Measurements from ENCODE around the gene DENND11. TPM values are rescaled to one million over a fixed set of nuclear protein-coding genes. Genes with fewer than 3 reads are reported as not detected.

The DENND11 gene
- total and polyA plus RNA-seq, 2 donors (not counting 1 experiment from before 2014, with no cell fraction given): 26.4 to 79.5 TPM

DNA sequence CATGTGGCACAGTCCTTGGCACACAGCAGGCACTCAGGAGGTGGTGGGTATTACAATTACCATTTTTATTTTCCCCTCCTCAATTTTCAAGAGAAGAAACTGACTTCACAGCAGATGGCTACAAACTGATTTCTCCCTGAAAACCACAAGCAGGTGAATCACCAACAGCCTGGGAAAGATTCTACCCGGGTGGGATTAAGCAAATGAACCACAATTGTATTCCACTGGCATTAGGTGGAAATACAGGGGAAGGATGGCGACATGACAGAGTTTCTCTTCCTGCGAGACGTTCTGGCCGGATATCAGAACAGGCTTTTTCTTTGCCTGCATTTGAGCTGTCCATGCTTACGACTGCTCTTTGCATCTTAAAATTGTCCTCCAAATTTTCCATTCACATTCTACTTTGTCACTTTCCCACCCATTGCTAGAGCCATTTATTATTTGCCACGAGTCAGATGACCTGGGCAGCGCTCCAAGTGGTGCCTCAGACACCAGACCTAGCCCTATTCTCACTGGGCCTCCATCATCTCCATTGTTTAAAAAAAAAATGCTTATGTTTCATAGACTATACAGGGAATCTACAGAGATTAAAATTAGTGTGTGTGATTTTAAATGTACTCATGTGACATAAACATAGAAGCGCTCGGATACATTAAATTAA lies 4.6 kb downstream of the DENND11 start:
- intact Hi-C loops (cut with micrococcal nuclease): no loop called here
- TF ChIP-seq, protein P1, sequence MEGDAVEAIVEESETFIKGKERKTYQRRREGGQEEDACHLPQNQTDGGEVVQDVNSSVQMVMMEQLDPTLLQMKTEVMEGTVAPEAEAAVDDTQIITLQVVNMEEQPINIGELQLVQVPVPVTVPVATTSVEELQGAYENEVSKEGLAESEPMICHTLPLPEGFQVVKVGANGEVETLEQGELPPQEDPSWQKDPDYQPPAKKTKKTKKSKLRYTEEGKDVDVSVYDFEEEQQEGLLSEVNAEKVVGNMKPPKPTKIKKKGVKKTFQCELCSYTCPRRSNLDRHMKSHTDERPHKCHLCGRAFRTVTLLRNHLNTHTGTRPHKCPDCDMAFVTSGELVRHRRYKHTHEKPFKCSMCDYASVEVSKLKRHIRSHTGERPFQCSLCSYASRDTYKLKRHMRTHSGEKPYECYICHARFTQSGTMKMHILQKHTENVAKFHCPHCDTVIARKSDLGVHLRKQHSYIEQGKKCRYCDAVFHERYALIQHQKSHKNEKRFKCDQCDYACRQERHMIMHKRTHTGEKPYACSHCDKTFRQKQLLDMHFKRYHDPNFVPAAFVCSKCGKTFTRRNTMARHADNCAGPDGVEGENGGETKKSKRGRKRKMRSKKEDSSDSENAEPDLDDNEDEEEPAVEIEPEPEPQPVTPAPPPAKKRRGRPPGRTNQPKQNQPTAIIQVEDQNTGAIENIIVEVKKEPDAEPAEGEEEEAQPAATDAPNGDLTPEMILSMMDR (IDR thresholded peaks at IDR 0.05): no peak
- no peak for TF ChIP-seq EZH2 (IDR thresholded peaks at IDR 0.05; ENCODE audit: borderline replicate concordance, insufficient read depth, low read depth, low read length, poor library complexity, severe bottlenecking)
- H2AFZ ChIP-seq (ENCODE audit: insufficient read depth, low read depth, low read length, poor library complexity, severe bottlenecking): no peak overlapping the region
- WGBS (ENCODE audit: insufficient coverage): 82% methylated on average over 7 of the region's 10 CpGs
- Mint-ChIP-seq H3K27ac (peak overlapping the region; percentile 39), H3K4me1 (peaks cover 75% of the 10 kb centered on the region), H3K9me3 (ENCODE audit: insufficient read depth) (no peaks in the 10 kb centered on the region), H3K4me3 (no peak overlapping the region), H3K27me3 (no peaks in the 10 kb centered on the region)
- no peak overlapping the region for H3K27ac ChIP-seq (ENCODE audit: low read length in 2 of 2)
- peaks cover 87% of the 10 kb centered on the region for H3K79me2 ChIP-seq (ENCODE audit: control insufficient read depth, insufficient read depth, low read length)
- no peak overlapping the region for H3K4me2 ChIP-seq (replicated peaks; ENCODE audit: low read depth, low read length, poor library complexity, severe bottlenecking)
- POLR2A ChIA-PET: interaction anchor here (0.8 kb wide), 1 partner anchor 40 kb away, joined by 3 read pairs; the partner anchor contains the start of gene SSBP1
- peaks cover 40% of the 10 kb centered on the region for H4K20me1 ChIP-seq (ENCODE audit: control insufficient read depth, insufficient read depth, low read length, poor library complexity, severe bottlenecking)
- DNase-seq: no peak
- no peak overlapping the region for H3K4me3 ChIP-seq (ENCODE audit: control extremely low read depth in 1 of 5, extremely low read depth in 1 of 5, insufficient read depth in 1 of 5, low read depth in 2 of 5, low read length in 4 of 5)
- no peak for ATAC-seq (ENCODE audit: low read depth)
- CTCF ChIA-PET: interaction anchor here (2.5 kb wide), 1 partner anchor 41 kb away, joined by 11 read pairs; the partner anchor contains the start of gene SSBP1
- no peaks in the 10 kb centered on the region for H3K27me3 ChIP-seq (replicated peaks in 1 of 4; ENCODE audit: control extremely low read depth in 1 of 4, control insufficient read depth in 3 of 4, insufficient read depth in 4 of 4, low read length in 3 of 4)
- H3K36me3 ChIP-seq (replicated peaks in 1 of 2; ENCODE audit: control extremely low read depth in 1 of 2, control insufficient read depth in 1 of 2, extremely low read depth in 1 of 2, insufficient read depth in 2 of 2, low read length in 1 of 2): peaks cover 0 to 5% of the 10 kb centered on the region in 2 experiments
- no peaks in the 10 kb centered on the region for H3K9me3 ChIP-seq (ENCODE audit: control extremely low read depth in 1 of 3, control insufficient read depth in 2 of 3, insufficient read depth in 1 of 3, low read length in 2 of 3)
- H3K9ac ChIP-seq (ENCODE audit: low read length): no peak overlapping the region
- H3K4me1 ChIP-seq (ENCODE audit: control insufficient read depth in 2 of 2, insufficient read depth in 2 of 2, low read length in 2 of 2): peaks cover 37 to 40% of the 10 kb centered on the region in 2 donors

DNA sequence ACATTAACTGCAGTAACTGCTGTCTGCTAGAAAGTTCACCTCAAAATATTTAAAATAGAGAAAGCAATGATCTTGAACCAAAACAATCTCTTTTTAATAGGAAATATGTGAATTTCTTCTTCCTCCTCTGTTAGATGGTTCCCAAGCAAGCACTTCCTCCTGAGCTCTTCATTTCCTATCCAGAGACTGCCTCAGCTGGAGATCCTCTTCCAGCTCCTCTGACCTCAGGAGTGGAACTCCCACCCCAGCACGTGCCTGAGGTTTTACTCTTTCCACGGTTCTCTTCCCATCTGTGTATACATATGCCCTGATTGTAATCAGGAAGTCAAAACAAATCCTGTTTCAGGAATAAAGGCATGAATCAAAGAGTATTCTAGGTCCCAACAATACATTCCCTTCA lies 5.6 kb downstream of the DENND11 start:
- no peak for ATAC-seq (ENCODE audit: low read depth)
- Mint-ChIP-seq H3K27ac (peak overlapping the region; percentile 0), H3K9me3 (ENCODE audit: insufficient read depth) (no peaks in the 10 kb centered on the region), H3K27me3 (no peaks in the 10 kb centered on the region), H3K4me1 (peaks cover 77% of the 10 kb centered on the region), H3K4me3 (no peak overlapping the region)
- ChIA-PET POLR2A (no interaction called here), CTCF (interaction anchor here (1.0 to 2.5 kb wide), 4 partner anchors 14 to 42 kb away, joined by 3 to 11 read pairs (median 5); partner anchors contain the start of gene SSBP1)
- intact Hi-C loops (cut with micrococcal nuclease): no loop called here
- DNase-seq: no peak
- H3K4me2 ChIP-seq (replicated peaks; ENCODE audit: low read depth, low read length, poor library complexity, severe bottlenecking): no peak overlapping the region
- peaks cover 96% of the 10 kb centered on the region for H3K79me2 ChIP-seq (ENCODE audit: control insufficient read depth, insufficient read depth, low read length)
- no peak overlapping the region for H3K27ac ChIP-seq (ENCODE audit: low read length in 2 of 2)
- peaks cover 0 to 5% of the 10 kb centered on the region in 2 experiments for H3K36me3 ChIP-seq (replicated peaks in 1 of 2; ENCODE audit: control extremely low read depth in 1 of 2, control insufficient read depth in 1 of 2, extremely low read depth in 1 of 2, insufficient read depth in 2 of 2, low read length in 1 of 2)
- no peaks in the 10 kb centered on the region for H3K27me3 ChIP-seq (replicated peaks in 1 of 4; ENCODE audit: control extremely low read depth in 1 of 4, control insufficient read depth in 3 of 4, insufficient read depth in 4 of 4, low read length in 3 of 4)
- no peaks in the 10 kb centered on the region for H3K9me3 ChIP-seq (ENCODE audit: control extremely low read depth in 1 of 3, control insufficient read depth in 2 of 3, insufficient read depth in 1 of 3, low read length in 2 of 3)
- peaks cover 44% of the 10 kb centered on the region for H4K20me1 ChIP-seq (ENCODE audit: control insufficient read depth, insufficient read depth, low read length, poor library complexity, severe bottlenecking)
- TF ChIP-seq EZH2 (IDR thresholded peaks at IDR 0.05; ENCODE audit: borderline replicate concordance, insufficient read depth, low read depth, low read length, poor library complexity, severe bottlenecking): no peak
- TF ChIP-seq, protein P1 (IDR thresholded peaks at IDR 0.05): no peak
- peaks cover 37 to 38% of the 10 kb centered on the region in 2 donors for H3K4me1 ChIP-seq (ENCODE audit: control insufficient read depth in 2 of 2, insufficient read depth in 2 of 2, low read length in 2 of 2)
- no peak overlapping the region for H2AFZ ChIP-seq (ENCODE audit: insufficient read depth, low read depth, low read length, poor library complexity, severe bottlenecking)
- no CpG with 5 or more reads among the region's 2 CpGs for WGBS (ENCODE audit: insufficient coverage)
- H3K9ac ChIP-seq (ENCODE audit: low read length): no peak overlapping the region
- no peak overlapping the region for H3K4me3 ChIP-seq (ENCODE audit: control extremely low read depth in 1 of 5, extremely low read depth in 1 of 5, insufficient read depth in 1 of 5, low read depth in 2 of 5, low read length in 4 of 5)
